H1 (cell line): ENCODE results near the gene DNAJC10. TPM values are rescaled to one million over a fixed set of nuclear protein-coding genes. Genes with fewer than 3 reads are reported as not detected.

Experiments
- CTCF ChIA-PET: fragments of 300-600 bp; sonication (Branson Sonifier 250); formaldehyde crosslinking; loops from one replicate; lab custom pipeline; 2021; ENCODE audit not compliant: partially characterized antibody; lab: Charles Lee
- POLR2A ChIA-PET: fragments of 300-600 bp; sonication (Branson Sonifier 250); formaldehyde crosslinking; loops from one replicate; lab custom pipeline; 2021; ENCODE audit warnings: inconsistent platforms; ENCODE audit not compliant: partially characterized antibody; lab: Charles Lee
- DNase-seq, 2 experiments: peaks; one replicate each; pipeline versions ENCODE4 v3.0.0 to v3.0.0-alpha.2; 2010 to 2022; ENCODE audit warnings: low spot score in 2 of 2, low read depth in 1 of 2, mixed read lengths in 1 of 2
- FAIRE-seq: peaks from 2 replicates; lab custom pipeline; 2011; peaks lifted over from hg19 to GRCh38; lab: Jason Lieb, UNC
- H2AFZ ChIP-seq: 2 replicates; pipeline ENCODE4 v1.8.1; 2012; ENCODE audit warnings: low read length, inconsistent platforms
- H2AK5ac ChIP-seq: 2 replicates; pipeline ENCODE4 v1.6.1; 2013; ENCODE audit warnings: low read depth, low read length
- H2BK120ac ChIP-seq: replicated peaks from 2 replicates; pipeline ENCODE3; 2013; ENCODE audit warnings: low read depth, low read length, inconsistent platforms
- H2BK12ac ChIP-seq: 2 replicates; pipeline ENCODE4 v1.6.1; 2013; ENCODE audit warnings: low read depth, low read length
- H2BK15ac ChIP-seq: 2 replicates; pipeline ENCODE4 v1.6.1; 2013; ENCODE audit warnings: low read length
- H2BK20ac ChIP-seq: 2 replicates; pipeline ENCODE4 v1.6.1; 2013; ENCODE audit warnings: low read length
- H2BK5ac ChIP-seq: 2 replicates; pipeline ENCODE4 v1.6.1; 2013; ENCODE audit warnings: low read depth, low read length
- H3K14ac ChIP-seq: 2 replicates; pipeline ENCODE4 v1.6.1; 2013; ENCODE audit warnings: inconsistent platforms; ENCODE audit not compliant: insufficient read length
- H3K18ac ChIP-seq: 2 replicates; pipeline ENCODE4 v1.6.1; 2013; ENCODE audit warnings: low read length; ENCODE audit errors: extremely low read depth
- H3K23ac ChIP-seq: 2 replicates; pipeline ENCODE4 v1.6.1; 2013; ENCODE audit warnings: inconsistent platforms; ENCODE audit not compliant: insufficient read length
- H3K23me2 ChIP-seq: 2 replicates; pipeline ENCODE4 v1.6.1; 2013; ENCODE audit warnings: low read depth, low read length
- H3K27ac ChIP-seq: 2 replicates; pipeline ENCODE4 v1.6.1; 2011; ENCODE audit warnings: low read depth, low read length, inconsistent platforms
- H3K27me3 ChIP-seq, 4 experiments: replicated peaks in 1 of 4; 1 replicate in 1 of 4; 2 replicates in 3 of 4; pipeline versions ENCODE4 v1.6.1 to v1.8.1; 2011 to 2013; ENCODE audit warnings: low read length in 3 of 4, mild to moderate bottlenecking in 3 of 4, inconsistent platforms in 2 of 4, mixed read lengths in 2 of 4, moderate library complexity in 1 of 4; ENCODE audit not compliant: control insufficient read depth in 3 of 4, insufficient read depth in 3 of 4; ENCODE audit errors: extremely low read depth in 1 of 4
- H3K36me3 ChIP-seq, 4 experiments: 2 replicates each; pipeline versions ENCODE4 v1.6.1 to v1.8.1; 2011 to 2013; ENCODE audit warnings: mild to moderate bottlenecking in 4 of 4, low read length in 3 of 4, moderate library complexity in 2 of 4, control low read depth in 1 of 4, inconsistent platforms in 1 of 4; ENCODE audit not compliant: insufficient read depth in 4 of 4, control insufficient read depth in 2 of 4
- H3K4ac ChIP-seq: replicated peaks from 2 replicates; pipeline ENCODE3; 2013; ENCODE audit warnings: low read length, low read depth, mixed read lengths, inconsistent platforms; ENCODE audit not compliant: insufficient read length
- H3K4me1 ChIP-seq, 4 experiments: replicated peaks in 1 of 4; 1 replicate in 1 of 4; 2 replicates in 3 of 4; pipeline versions ENCODE4 v1.6.1 to v1.8.1; 2011 to 2013; ENCODE audit warnings: low read length in 3 of 4, inconsistent platforms in 2 of 4, mixed read lengths in 1 of 4; ENCODE audit not compliant: insufficient read depth in 4 of 4, control insufficient read depth in 3 of 4
- H3K4me2 ChIP-seq, 2 experiments: 2 replicates each; pipeline versions ENCODE4 v1.6.1 to v1.8.1; 2011 to 2013; ENCODE audit warnings: low read depth in 2 of 2, low read length in 2 of 2, control low read depth in 1 of 2, inconsistent platforms in 1 of 2, mild to moderate bottlenecking in 1 of 2; ENCODE audit not compliant: insufficient read depth in 1 of 2
- H3K4me3 ChIP-seq, 4 experiments: fragments of 200-600, 300-600 bp in 1 of 4; sonication (generic), shearing (Covaris generic), sonication (Bioruptor Twin) in 1 of 4; 2 replicates each; pipeline versions ENCODE4 v1.5.1 to v1.8.1; 2011 to 2016; ENCODE audit warnings: low read length in 4 of 4, low read depth in 3 of 4, control low read depth in 2 of 4, inconsistent platforms in 2 of 4, mild to moderate bottlenecking in 2 of 4, mixed read lengths in 1 of 4, moderate library complexity in 1 of 4; ENCODE audit not compliant: insufficient read depth in 2 of 4; ENCODE audit errors: extremely low read depth in 1 of 4
- H3K56ac ChIP-seq: replicated peaks from 2 replicates; pipeline ENCODE3; 2013; ENCODE audit warnings: low read depth, mild to moderate bottlenecking, mixed read lengths, low read length, inconsistent platforms; ENCODE audit not compliant: insufficient read length
- H3K79me1 ChIP-seq: 2 replicates; pipeline ENCODE4 v1.6.1; 2013; ENCODE audit warnings: low read depth, low read length, control low read depth
- H3K79me2 ChIP-seq, 2 experiments: 2 replicates each; pipeline versions ENCODE4 v1.6.1 to v1.8.1; 2012 to 2013; ENCODE audit warnings: low read length in 2 of 2, mild to moderate bottlenecking in 2 of 2, inconsistent platforms in 1 of 2; ENCODE audit not compliant: insufficient read depth in 2 of 2, control insufficient read depth in 1 of 2
- H3K9ac ChIP-seq, 4 experiments: replicated peaks in 1 of 4; 1 replicate in 1 of 4; 2 replicates in 3 of 4; pipeline versions ENCODE4 v1.6.1 to v1.8.1; 2011 to 2013; ENCODE audit warnings: low read depth in 3 of 4, low read length in 3 of 4, control low read depth in 2 of 4, mild to moderate bottlenecking in 2 of 4, moderate library complexity in 2 of 4, inconsistent platforms in 1 of 4; ENCODE audit errors: extremely low read depth in 1 of 4
- H3K9me3 ChIP-seq, 2 experiments: 2 replicates each; pipeline versions ENCODE4 v1.6.1 to v1.8.1; 2012 to 2013; ENCODE audit warnings: mild to moderate bottlenecking in 2 of 2, moderate library complexity in 2 of 2, control low read depth in 1 of 2, inconsistent platforms in 1 of 2, low read depth in 1 of 2, low read length in 1 of 2, mixed read lengths in 1 of 2; ENCODE audit not compliant: insufficient read depth in 2 of 2
- H4K20me1 ChIP-seq, 2 experiments: replicated peaks in 1 of 2; 2 replicates each; pipeline versions ENCODE3 to v1.8.1; 2011 to 2013; ENCODE audit warnings: inconsistent platforms in 2 of 2, low read length in 2 of 2, mild to moderate bottlenecking in 1 of 2; ENCODE audit not compliant: insufficient read depth in 2 of 2, control insufficient read depth in 1 of 2
- H4K5ac ChIP-seq: 2 replicates; pipeline ENCODE4 v1.6.1; 2013; ENCODE audit warnings: low read length, low read depth, mixed read lengths, inconsistent platforms; ENCODE audit not compliant: insufficient read length
- H4K8ac ChIP-seq: 2 replicates; pipeline ENCODE4 v1.8.0; 2013; ENCODE audit warnings: mild to moderate bottlenecking, moderate library complexity, low read length, inconsistent platforms; ENCODE audit not compliant: insufficient read depth; ENCODE audit errors: extremely low read depth
- H4K91ac ChIP-seq: replicated peaks from 2 replicates; pipeline ENCODE3; 2013; ENCODE audit warnings: low read length, mixed read lengths, inconsistent platforms; ENCODE audit not compliant: insufficient read length
- BRCA1 ChIP-seq: IDR thresholded peaks from 2 replicates; pipeline ENCODE4 v1.6.1; 2012; ENCODE audit warnings: low read depth, low read length, improper control_type of control experiment
- EGR1 ChIP-seq: IDR thresholded peaks from 2 replicates; pipeline ENCODE4 v1.6.1; 2011; ENCODE audit warnings: low read depth, low read length, borderline replicate concordance
- GABPA ChIP-seq: IDR thresholded peaks from 2 replicates; pipeline ENCODE4 v1.6.1; 2011; ENCODE audit warnings: mild to moderate bottlenecking, low read length, moderate library complexity, borderline replicate concordance; ENCODE audit not compliant: insufficient read depth
- JUN ChIP-seq: IDR thresholded peaks from 2 replicates; pipeline ENCODE4 v1.6.1; 2011; ENCODE audit warnings: low read depth, mild to moderate bottlenecking, improper control_type of control experiment, low read length
- KDM4A ChIP-seq: IDR thresholded peaks from one replicate; pipeline ENCODE4 v1.7.1; 2012; ENCODE audit warnings: low read depth, mild to moderate bottlenecking, moderate library complexity, low read length, inconsistent platforms; ENCODE audit not compliant: severe bottlenecking
- NANOG ChIP-seq: IDR thresholded peaks from 2 replicates; pipeline ENCODE4 v1.6.1; 2011; ENCODE audit warnings: low read length, low read depth, mild to moderate bottlenecking, inconsistent platforms; ENCODE audit not compliant: insufficient read depth, poor library complexity, severe bottlenecking
- POLR2A ChIP-seq, 2 experiments: IDR thresholded peaks; 1 replicate in 1 of 2; 2 replicates in 1 of 2; pipeline ENCODE4 v1.6.1; 2011; ENCODE audit warnings: low read depth in 2 of 2, low read length in 2 of 2, mild to moderate bottlenecking in 2 of 2; ENCODE audit errors: control extremely low read depth in 1 of 2
- POLR2AphosphoS5 ChIP-seq: IDR thresholded peaks from 2 replicates; pipeline ENCODE4 v1.6.1; 2011; ENCODE audit warnings: low read depth, low read length
- SIX5 ChIP-seq: IDR thresholded peaks from 2 replicates; pipeline ENCODE4 v1.6.1; 2011; ENCODE audit warnings: mild to moderate bottlenecking, low read depth, low read length
- SRF ChIP-seq: IDR thresholded peaks from 2 replicates; pipeline ENCODE4 v1.6.1; 2011; ENCODE audit warnings: mild to moderate bottlenecking, low read depth, low read length, moderate library complexity
- SUZ12 ChIP-seq: fragments of 200-600 bp; sonication (generic); IDR thresholded peaks from 2 replicates; pipeline ENCODE4 v1.6.1; 2012; ENCODE audit warnings: mild to moderate bottlenecking, inconsistent platforms, low read length, moderate library complexity, mixed read lengths
- polyA plus RNA-seq, 7 experiments: library from polyadenylated mRNA; depleted of rRNA in 3 of 7; stranded (reverse) in 5 of 7; unstranded in 2 of 7; fragments of >200 nt in 5 of 7; fragments of 200-250 nt in 2 of 7; gene quantifications; 1 replicate in 5 of 7; 2 replicates in 1 of 7; 4 replicates in 1 of 7; pipeline versions ENCODE4 v1.2.1 to v1.2.3, GENCODE V29; 2011 to 2013; ENCODE audit warnings: missing spikeins in 2 of 7, mixed read lengths in 2 of 7
- total RNA-seq: library from RNA; stranded (reverse); fragmentation: NEBNext Ultra II Directional; extraction: Animal tissue kit (Norgen Biotek cat#: 25700); gene quantifications from 2 replicates; pipeline ENCODE4 v1.2.1, GENCODE V29; 2021

The DNAJC10 gene
- total and polyA plus RNA-seq, 2 of the 8 experiments (the other 6 are each of a cell fraction or from before 2014, with no cell fraction given) = 23.2 to 121 TPM

- Histone ChIP-seq H3K4me2 (no peak overlapping the region), H4K8ac (no peak overlapping the region), H2BK12ac (no peak overlapping the region), H4K20me1 (no peaks in the 10 kb centered on the region), H3K14ac (no peak overlapping the region), H2AK5ac (no peak overlapping the region), H2AFZ (no peak overlapping the region), H2BK15ac (no peak overlapping the region), H2BK20ac (no peak overlapping the region), H2BK5ac (no peak overlapping the region), H3K27me3 (no peaks in the 10 kb centered on the region), H4K5ac (no peak overlapping the region), H3K9ac (no peak overlapping the region), H3K4me3 (no peak overlapping the region), H3K36me3 (peaks cover 0 to 60% (median 9%) of the 10 kb centered on the region in 4 experiments; a peak in 6 of 8 replicates), H3K4ac (no peak overlapping the region), H3K9me3 (no peaks in the 10 kb centered on the region), H3K56ac (no peak overlapping the region), H3K23me2 (no peaks in the 10 kb centered on the region; the same call in 1 of the 2 replicates), H3K79me2 (no peaks in the 10 kb centered on the region), H3K79me1 (no peaks in the 10 kb centered on the region), H3K18ac (no peak overlapping the region), H3K23ac (no peak overlapping the region), H4K91ac (no peak overlapping the region), H2BK120ac (no peak overlapping the region), H3K27ac (no peak overlapping the region), H3K4me1 (no peaks in the 10 kb centered on the region)
- FAIRE-seq = no peak
- DNase-seq = no peak
- ChIA-PET CTCF (interaction anchor here (1.5 kb wide), 1 partner anchor 35 kb away, joined by 3 read pairs; no protein-coding TSS in a partner anchor), POLR2A (interaction anchor here (1.3 to 1.9 kb wide), 2 partner anchors 14 to 15 kb away, joined by 4 to 5 read pairs; partner anchors contain the start of gene DNAJC10)
- TF ChIP-seq SUZ12 (no peak), GABPA (no peak), POLR2A (IDR thresholded peaks at IDR 0.05; ENCODE audit: control extremely low read depth in 1 of 2, low read depth in 2 of 2, low read length in 2 of 2) (no peak), NANOG (no peak), SRF (no peak), SIX5 (no peak), POLR2AphosphoS5 (no peak), EGR1 (no peak), KDM4A (no peak), JUN (no peak), BRCA1 (no peak)
Measured at GRCh38 chr2:182730486-182730885, 14.4 kb downstream of the DNAJC10 start.
